Measurements from ENCODE around the gene KCNK1. TPM values are rescaled to one million over a fixed set of nuclear protein-coding genes. Genes with fewer than 3 reads are reported as not detected.
"Not testable (repeated sequence)": the region's sequence is repeated elsewhere in the genome, so short reads cannot be mapped to it uniquely, and the experiment has no call there.

KCNK1 gene
- total and polyA plus RNA-seq, 2 of the 13 experiments (the other 11 are each of a cell fraction or from before 2014, with no cell fraction given): not detected

- H3K4me2 ChIP-seq (ENCODE audit: low read depth, low read length); CTCF ChIA-PET (ENCODE audit: low intra/inter-chr PET ratio, low total read pairs); BruUV-seq (replicated peaks): not testable (repeated sequence)
Measured at GRCh38 chr1:233619414-233619813, 5.5 kb downstream of the KCNK1 start.

DNA sequence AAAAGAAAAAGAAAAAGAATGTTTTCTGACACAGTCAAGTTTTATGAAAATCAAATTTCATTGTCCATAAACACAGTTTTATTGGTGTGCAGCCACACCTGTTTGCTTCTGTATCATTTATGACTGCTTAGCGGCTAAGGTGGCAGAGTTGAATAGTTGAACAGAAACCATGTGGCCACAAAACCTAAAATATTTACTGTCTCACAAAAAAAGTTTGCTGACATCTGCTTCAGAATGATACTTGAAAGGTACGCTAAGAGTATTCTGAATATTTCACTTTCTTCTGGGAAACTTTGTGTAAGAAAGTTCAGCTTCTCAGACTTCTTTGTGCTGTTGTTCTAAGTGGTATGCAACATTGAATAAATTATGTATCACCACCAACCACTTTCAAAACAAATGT, 6.2 kb downstream of the KCNK1 start:
- no peak for TF ChIP-seq ZFP90 (CRISPR knock-in tag; IDR thresholded peaks at IDR 0.05; ENCODE audit: borderline replicate concordance)
- no peak for TF ChIP-seq ZIK1 (CRISPR knock-in tag; IDR thresholded peaks at IDR 0.05; ENCODE audit: borderline replicate concordance, low read depth)
- TF ChIP-seq MIER2 (CRISPR knock-in tag; IDR thresholded peaks at IDR 0.05): no peak
- TF ChIP-seq CHCHD3 (CRISPR knock-in tag; IDR thresholded peaks at IDR 0.05): no peak
- TF ChIP-seq ZKSCAN1 (IDR thresholded peaks at IDR 0.05; ENCODE audit: low read length): no peak
- TF ChIP-seq CEBPG (CRISPR knock-in tag; IDR thresholded peaks at IDR 0.05): no peak
- no peak for TF ChIP-seq SNAPC2 (CRISPR knock-in tag; IDR thresholded peaks at IDR 0.05)
- no peak for TF ChIP-seq ZNF562 (CRISPR knock-in tag; IDR thresholded peaks at IDR 0.05; ENCODE audit: borderline replicate concordance)
- no peak for TF ChIP-seq SMARCC2 (IDR thresholded peaks at IDR 0.05)
- TF ChIP-seq, protein P1, sequence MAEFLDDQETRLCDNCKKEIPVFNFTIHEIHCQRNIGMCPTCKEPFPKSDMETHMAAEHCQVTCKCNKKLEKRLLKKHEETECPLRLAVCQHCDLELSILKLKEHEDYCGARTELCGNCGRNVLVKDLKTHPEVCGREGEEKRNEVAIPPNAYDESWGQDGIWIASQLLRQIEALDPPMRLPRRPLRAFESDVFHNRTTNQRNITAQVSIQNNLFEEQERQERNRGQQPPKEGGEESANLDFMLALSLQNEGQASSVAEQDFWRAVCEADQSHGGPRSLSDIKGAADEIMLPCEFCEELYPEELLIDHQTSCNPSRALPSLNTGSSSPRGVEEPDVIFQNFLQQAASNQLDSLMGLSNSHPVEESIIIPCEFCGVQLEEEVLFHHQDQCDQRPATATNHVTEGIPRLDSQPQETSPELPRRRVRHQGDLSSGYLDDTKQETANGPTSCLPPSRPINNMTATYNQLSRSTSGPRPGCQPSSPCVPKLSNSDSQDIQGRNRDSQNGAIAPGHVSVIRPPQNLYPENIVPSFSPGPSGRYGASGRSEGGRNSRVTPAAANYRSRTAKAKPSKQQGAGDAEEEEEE (CRISPR knock-in tag; IDR thresholded peaks at IDR 0.05; ENCODE audit: borderline replicate concordance): no peak
- TF ChIP-seq SIX1 (CRISPR knock-in tag; IDR thresholded peaks at IDR 0.05; ENCODE audit: borderline replicate concordance): no peak
- no peak for TF ChIP-seq ZSCAN29 (CRISPR knock-in tag; conservative IDR thresholded peaks at IDR 0.05)
- no peak for TF ChIP-seq NONO (IDR thresholded peaks at IDR 0.05)
- no peak for TF ChIP-seq NONO (CRISPR knock-in tag; conservative IDR thresholded peaks at IDR 0.05)
- no peak for TF ChIP-seq ZNF33B (CRISPR knock-in tag; IDR thresholded peaks at IDR 0.05)
- intact Hi-C loops (cut with micrococcal nuclease; ENCODE audit: unreplicated experiment) (no loop called here), in situ Hi-C loops (cut with HindIII; ENCODE audit: extremely low pct_ligation_motif_present, low pct_unique_long_range_greater_than_20kb) (no loop called here)
- POLR2A ChIA-PET: no interaction called here
- BruUV-seq (replicated peaks): no TSS peak
- H2AFZ ChIP-seq (ENCODE audit: low read length): no peak overlapping the region
- H3K79me2 ChIP-seq (ENCODE audit: insufficient read depth, low read length): no peaks in the 10 kb centered on the region
- H3K9ac ChIP-seq (ENCODE audit: insufficient read depth, low read depth, low read length): no peak overlapping the region
- no peaks in the 10 kb centered on the region for H3K4me1 ChIP-seq (ENCODE audit: insufficient read depth, low read length)
- no peak overlapping the region for H3K4me2 ChIP-seq (ENCODE audit: low read depth, low read length)
- no peak overlapping the region for H3K4me3 ChIP-seq (replicated peaks in 1 of 3; ENCODE audit: insufficient read depth in 1 of 3, low read depth in 2 of 3, low read length in 3 of 3)
- ATAC-seq (no peak), FAIRE-seq (no peak), DNase-seq (ENCODE audit: low spot score) (no peak)
- H3K27me3 ChIP-seq (ENCODE audit: control insufficient read depth in 1 of 2, insufficient read depth in 2 of 2, low read length in 2 of 2): peaks cover 0 to 6% of the 10 kb centered on the region in 2 experiments; a peak in 1 of 5 replicates
- H3K9me3 ChIP-seq (ENCODE audit: low read length): no peaks in the 10 kb centered on the region
- H3K36me3 ChIP-seq (replicated peaks in 1 of 2; ENCODE audit: control insufficient read depth in 1 of 2, insufficient read depth in 2 of 2, low read length in 2 of 2): no peaks in the 10 kb centered on the region
- no peaks in the 10 kb centered on the region for H4K20me1 ChIP-seq (ENCODE audit: insufficient read depth, low read length)
- H3K27ac ChIP-seq (ENCODE audit: extremely low read length, insufficient read depth, low read length): no peak overlapping the region
- CTCF ChIA-PET (ENCODE audit: low intra/inter-chr PET ratio, low total read pairs): no interaction called here
- 59% methylated on average over 2 of the region's 2 CpGs for WGBS (ENCODE audit: low lambda C conversion rate)

More at GRCh38 chr1:233619414-233619813, 5.5 kb downstream of the KCNK1 start:
- H3K79me2 ChIP-seq (ENCODE audit: insufficient read depth, low read length); intact Hi-C loops (cut with micrococcal nuclease; ENCODE audit: unreplicated experiment); H2AFZ ChIP-seq (ENCODE audit: low read length); H3K9me3 ChIP-seq (ENCODE audit: low read length); ATAC-seq; FAIRE-seq; POLR2A ChIA-PET; in situ Hi-C loops (cut with HindIII; ENCODE audit: extremely low pct_ligation_motif_present, low pct_unique_long_range_greater_than_20kb); H3K9ac ChIP-seq (ENCODE audit: insufficient read depth, low read depth, low read length); H3K4me3 ChIP-seq (replicated peaks in 1 of 3; ENCODE audit: insufficient read depth in 1 of 3, low read depth in 2 of 3, low read length in 3 of 3); H3K4me1 ChIP-seq (ENCODE audit: insufficient read depth, low read length); H3K36me3 ChIP-seq (replicated peaks in 1 of 2; ENCODE audit: control insufficient read depth in 1 of 2, insufficient read depth in 2 of 2, low read length in 2 of 2); H4K20me1 ChIP-seq (ENCODE audit: insufficient read depth, low read length); DNase-seq (ENCODE audit: low spot score); H3K27ac ChIP-seq (ENCODE audit: extremely low read length, insufficient read depth, low read length): not testable (repeated sequence)
- H3K27me3 ChIP-seq (ENCODE audit: control insufficient read depth in 1 of 2, insufficient read depth in 2 of 2, low read length in 2 of 2): peaks cover 0 to 11% of the 10 kb centered on the region in 2 experiments; a peak in 1 of 5 replicates
- WGBS (ENCODE audit: low lambda C conversion rate): 40% methylated on average over 7 of the region's 7 CpGs
